Keratinocyte (primary cell): ENCODE data around the gene KLK8. TPM values are rescaled to one million over a fixed set of nuclear protein-coding genes. Genes with fewer than 3 reads are reported as not detected.

ENCODE experiments used
- DNase-seq: peaks from one replicate; pipeline ENCODE4 v3.0.0-alpha.2; 2011; ENCODE audit warnings: low read depth, missing footprints, low spot score
- FAIRE-seq: peaks from 2 replicates; lab custom pipeline; 2011; peaks lifted over from hg19 to GRCh38; lab: Jason Lieb, UNC
- H2AFZ ChIP-seq: 2 replicates; pipeline ENCODE4 v1.6.0; 2012; ENCODE audit warnings: low read length, control low read depth, inconsistent platforms; ENCODE audit not compliant: control insufficient read depth
- H3K27ac ChIP-seq: 2 replicates; pipeline ENCODE4 v1.5.1; 2011; ENCODE audit warnings: low read length; ENCODE audit not compliant: control insufficient read depth, insufficient read depth
- H3K27me3 ChIP-seq: 3 replicates; pipeline ENCODE4 v1.6.0; 2011; ENCODE audit warnings: low read length; ENCODE audit not compliant: control insufficient read depth, insufficient read depth; ENCODE audit errors: extremely low read depth
- H3K36me3 ChIP-seq, 2 experiments: 2 replicates in 1 of 2; 3 replicates in 1 of 2; pipeline ENCODE4 v1.5.1; 2011; ENCODE audit warnings: low read length in 2 of 2, mild to moderate bottlenecking in 1 of 2; ENCODE audit not compliant: control insufficient read depth in 2 of 2, insufficient read depth in 2 of 2; ENCODE audit errors: extremely low read depth in 1 of 2
- H3K4me1 ChIP-seq: 3 replicates; pipeline ENCODE4 v1.5.1; 2011; ENCODE audit warnings: low read length; ENCODE audit not compliant: control insufficient read depth, insufficient read depth; ENCODE audit errors: extremely low read depth
- H3K4me2 ChIP-seq: 3 replicates; pipeline ENCODE4 v1.6.0; 2011; ENCODE audit warnings: low read depth, low read length; ENCODE audit not compliant: control insufficient read depth, insufficient read depth; ENCODE audit errors: extremely low read depth
- H3K4me3 ChIP-seq, 3 experiments: fragments of 200-600 bp in 1 of 3; sonication (generic) in 1 of 3; 2 replicates in 2 of 3; 3 replicates in 1 of 3; pipeline ENCODE4 v1.5.1; 2011 to 2016; ENCODE audit warnings: low read length in 3 of 3, mild to moderate bottlenecking in 3 of 3, control low read depth in 2 of 3, inconsistent platforms in 1 of 3, low read depth in 1 of 3, mixed read lengths in 1 of 3, mixed run types in 1 of 3, moderate library complexity in 1 of 3; ENCODE audit not compliant: control insufficient read depth in 2 of 3, insufficient read depth in 2 of 3; ENCODE audit errors: extremely low read depth in 1 of 3
- H3K79me2 ChIP-seq: 2 replicates; pipeline ENCODE4 v1.6.0; 2012; ENCODE audit warnings: low read length; ENCODE audit not compliant: control insufficient read depth, insufficient read depth
- H3K9ac ChIP-seq: 3 replicates; pipeline ENCODE4 v1.6.0; 2011; ENCODE audit warnings: low read length; ENCODE audit not compliant: control insufficient read depth, insufficient read depth; ENCODE audit errors: extremely low read depth
- H3K9me1 ChIP-seq: 3 replicates; pipeline ENCODE4 v1.6.0; 2011; ENCODE audit warnings: low read length; ENCODE audit not compliant: control insufficient read depth, insufficient read depth; ENCODE audit errors: extremely low read depth
- H3K9me3 ChIP-seq: 2 replicates; pipeline ENCODE4 v1.5.1; 2012; ENCODE audit warnings: low read depth, low read length; ENCODE audit not compliant: control insufficient read depth
- H4K20me1 ChIP-seq: 3 replicates; pipeline ENCODE4 v1.6.0; 2011; ENCODE audit warnings: low read length; ENCODE audit not compliant: control insufficient read depth, insufficient read depth; ENCODE audit errors: extremely low read depth
- EZH2 ChIP-seq: IDR thresholded peaks from one replicate; pipeline ENCODE4 v1.6.1; 2012; ENCODE audit warnings: inconsistent platforms, mild to moderate bottlenecking, low read length, moderate library complexity
- dilution Hi-C: fragments of 300-500 bp; cut with MboI; formaldehyde crosslinking; loops from one replicate; pipeline ENCODE4 v1.7.0; 2020; ENCODE audit warnings: low sequenced_read_pairs; ENCODE audit not compliant: extremely low pct_ligation_motif_present
- polyA plus RNA-seq, 5 experiments: library from polyadenylated mRNA; depleted of rRNA in 3 of 5; stranded (reverse) in 3 of 5; stranded (forward) in 1 of 5; unstranded in 1 of 5; fragments of >200 nt; gene quantifications; 1 replicate in 1 of 5; 2 replicates in 3 of 5; 3 replicates in 1 of 5; pipeline versions ENCODE4 v1.2.1 to v1.2.3, GENCODE V29; 2011 to 2012; ENCODE audit warnings: missing spikeins in 2 of 5, low read depth in 1 of 5, low replicate concordance in 1 of 5
- TF ChIP-seq, protein P1 (sequence below), 3 experiments: IDR thresholded peaks in 1 of 3; conservative IDR thresholded peaks in 1 of 3; optimal IDR thresholded peaks in 1 of 3; 2 replicates in 2 of 3; 3 replicates in 1 of 3; pipeline versions ENCODE3 to v1.5.1; 2011; ENCODE audit warnings: low read length in 3 of 3, mild to moderate bottlenecking in 3 of 3, moderate library complexity in 2 of 3, control low read depth in 1 of 3, inconsistent platforms in 1 of 3; ENCODE audit not compliant: insufficient read depth in 2 of 3; ENCODE audit errors: extremely low read depth in 1 of 3

Gene KLK8
- polyA plus RNA-seq, 1 donor (not counting 4 experiments of a cell fraction or from before 2014, with no cell fraction given), result 118 TPM

GRCh38 chr19:50975766-50976165, 25.6 kb downstream of the KLK8 start:
- H4K20me1 ChIP-seq, result no peaks in the 10 kb centered on the region
- H3K36me3 ChIP-seq, result no peaks in the 10 kb centered on the region
- H2AFZ ChIP-seq, result no peak overlapping the region
- FAIRE-seq (peak; percentile 95), DNase-seq (peak; percentile 45)
- H3K4me2 ChIP-seq, result peak overlapping the region; percentile 43
- H3K9me1 ChIP-seq, result no peaks in the 10 kb centered on the region
- H3K27ac ChIP-seq, result no peak overlapping the region
- H3K4me3 ChIP-seq, result no peak overlapping the region
- H3K27me3 ChIP-seq, result peaks cover 7% of the 10 kb centered on the region
- dilution Hi-C loops, result no loop called here
- no peak for TF ChIP-seq EZH2
- TF ChIP-seq, protein P1, sequence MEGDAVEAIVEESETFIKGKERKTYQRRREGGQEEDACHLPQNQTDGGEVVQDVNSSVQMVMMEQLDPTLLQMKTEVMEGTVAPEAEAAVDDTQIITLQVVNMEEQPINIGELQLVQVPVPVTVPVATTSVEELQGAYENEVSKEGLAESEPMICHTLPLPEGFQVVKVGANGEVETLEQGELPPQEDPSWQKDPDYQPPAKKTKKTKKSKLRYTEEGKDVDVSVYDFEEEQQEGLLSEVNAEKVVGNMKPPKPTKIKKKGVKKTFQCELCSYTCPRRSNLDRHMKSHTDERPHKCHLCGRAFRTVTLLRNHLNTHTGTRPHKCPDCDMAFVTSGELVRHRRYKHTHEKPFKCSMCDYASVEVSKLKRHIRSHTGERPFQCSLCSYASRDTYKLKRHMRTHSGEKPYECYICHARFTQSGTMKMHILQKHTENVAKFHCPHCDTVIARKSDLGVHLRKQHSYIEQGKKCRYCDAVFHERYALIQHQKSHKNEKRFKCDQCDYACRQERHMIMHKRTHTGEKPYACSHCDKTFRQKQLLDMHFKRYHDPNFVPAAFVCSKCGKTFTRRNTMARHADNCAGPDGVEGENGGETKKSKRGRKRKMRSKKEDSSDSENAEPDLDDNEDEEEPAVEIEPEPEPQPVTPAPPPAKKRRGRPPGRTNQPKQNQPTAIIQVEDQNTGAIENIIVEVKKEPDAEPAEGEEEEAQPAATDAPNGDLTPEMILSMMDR (optimal IDR thresholded peaks at IDR 0.05 in 1 of 3, IDR thresholded peaks at IDR 0.05 in 1 of 3, conservative IDR thresholded peaks at IDR 0.05 in 1 of 3; ENCODE audit: extremely low read depth in 1 of 3, insufficient read depth in 2 of 3, low read length in 3 of 3), result no peak
- H3K9ac ChIP-seq, result no peak overlapping the region
- H3K9me3 ChIP-seq, result no peaks in the 10 kb centered on the region
- no peaks in the 10 kb centered on the region for H3K79me2 ChIP-seq
- peaks cover 15% of the 10 kb centered on the region for H3K4me1 ChIP-seq

DNA sequence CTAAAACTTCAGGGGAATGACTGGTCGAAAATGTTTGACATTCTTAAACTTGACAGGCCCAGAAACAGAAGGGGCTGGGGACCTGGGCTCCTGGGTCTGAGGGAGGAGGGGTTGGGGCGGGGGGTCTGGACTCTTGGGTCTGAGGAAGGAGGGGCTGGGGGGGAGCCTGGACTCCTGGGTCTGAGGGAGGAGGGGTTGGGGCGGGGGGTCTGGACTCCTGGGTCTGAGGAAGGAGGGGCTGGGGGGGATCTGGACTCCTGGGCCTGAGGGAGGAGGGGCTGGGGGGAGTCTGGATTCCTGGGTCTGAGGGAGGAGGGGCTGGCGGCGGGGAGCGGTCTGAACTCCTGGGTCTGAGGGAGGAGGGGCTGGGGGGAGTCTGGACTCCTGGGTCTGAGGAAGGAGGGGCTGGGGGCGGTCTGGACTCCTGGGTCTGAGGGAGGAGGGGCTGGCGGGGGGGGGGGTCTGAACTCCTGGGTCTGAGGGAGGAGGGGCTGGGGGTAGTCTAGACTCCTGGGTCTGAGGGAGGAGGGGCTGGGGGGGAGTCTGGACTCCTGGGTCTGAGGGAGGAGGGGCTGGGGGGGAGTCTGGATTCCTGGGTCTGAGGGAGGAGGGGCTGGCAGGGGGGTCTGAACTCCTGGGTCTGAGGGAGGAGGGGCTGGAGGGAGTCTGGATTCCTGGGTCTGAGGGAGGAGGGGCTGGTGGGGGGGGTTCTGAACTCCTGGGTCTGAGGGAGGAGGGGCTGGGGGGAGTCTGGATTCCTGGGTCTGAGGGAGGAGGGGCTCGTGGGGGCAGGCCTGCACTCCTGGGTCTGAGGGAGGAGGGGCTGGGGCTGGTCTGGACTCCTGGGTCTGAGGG, 26.5 kb downstream of the KLK8 start:
- Histone ChIP-seq H3K79me2 (no peaks in the 10 kb centered on the region), H3K4me1 (peaks cover 15% of the 10 kb centered on the region), H3K27me3 (no peaks in the 10 kb centered on the region), H3K9ac (no peak overlapping the region), H3K4me3 (no peak overlapping the region), H3K36me3 (no peaks in the 10 kb centered on the region), H3K27ac (no peak overlapping the region), H3K9me3 (no peaks in the 10 kb centered on the region), H4K20me1 (no peaks in the 10 kb centered on the region), H3K4me2 (no peak overlapping the region), H3K9me1 (no peaks in the 10 kb centered on the region), H2AFZ (no peak overlapping the region)
- TF ChIP-seq, protein P1 (optimal IDR thresholded peaks at IDR 0.05 in 1 of 3, IDR thresholded peaks at IDR 0.05 in 1 of 3, conservative IDR thresholded peaks at IDR 0.05 in 1 of 3; ENCODE audit: extremely low read depth in 1 of 3, insufficient read depth in 2 of 3, low read length in 3 of 3), result no peak
- no peak for TF ChIP-seq EZH2
- dilution Hi-C loops, result no loop called here
- FAIRE-seq, result no peak
- no peak for DNase-seq
